C4-2B (cell line): ENCODE measurements around the gene FOXD1.
"Not testable (repeated sequence)": the region's sequence is repeated elsewhere in the genome, so short reads cannot be mapped to it uniquely, and the experiment has no call there.

Experiments used
- H3K27ac ChIP-seq: fragments of 450-650 bp; 2 replicates; pipeline ENCODE4 v1.5.1; 2017
- ZFX ChIP-seq: fragments of 450-650 bp; IDR thresholded peaks from 2 replicates; pipeline ENCODE4 v1.6.1; 2017
- TF ChIP-seq, protein P1 (sequence below): fragments of 450-650 bp; conservative IDR thresholded peaks from 2 replicates; pipeline ENCODE4 v1.5.1; 2017; ENCODE audit warnings: mild to moderate bottlenecking

Gene FOXD1

DNA sequence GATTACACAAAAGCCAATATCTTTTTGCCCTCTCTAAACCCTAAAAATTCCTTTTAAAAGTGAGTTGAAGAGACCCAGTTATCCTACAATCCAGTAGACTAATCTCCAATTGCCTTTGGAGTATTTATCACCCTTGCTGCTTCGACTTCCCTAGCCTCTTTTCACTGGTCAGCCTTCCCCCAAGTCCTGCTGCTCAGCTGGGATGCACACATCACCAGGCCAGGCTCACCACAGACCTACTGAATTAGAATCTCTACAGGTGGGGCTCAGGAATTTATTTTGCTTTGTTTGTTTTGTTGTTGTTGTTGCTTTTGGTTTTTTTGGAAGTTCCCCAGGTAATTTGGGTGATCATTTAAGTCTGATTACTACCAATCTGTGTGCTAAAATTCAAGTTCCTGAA is 11.6 kb upstream of the FOXD1 start:
- TF ChIP-seq, protein P1, sequence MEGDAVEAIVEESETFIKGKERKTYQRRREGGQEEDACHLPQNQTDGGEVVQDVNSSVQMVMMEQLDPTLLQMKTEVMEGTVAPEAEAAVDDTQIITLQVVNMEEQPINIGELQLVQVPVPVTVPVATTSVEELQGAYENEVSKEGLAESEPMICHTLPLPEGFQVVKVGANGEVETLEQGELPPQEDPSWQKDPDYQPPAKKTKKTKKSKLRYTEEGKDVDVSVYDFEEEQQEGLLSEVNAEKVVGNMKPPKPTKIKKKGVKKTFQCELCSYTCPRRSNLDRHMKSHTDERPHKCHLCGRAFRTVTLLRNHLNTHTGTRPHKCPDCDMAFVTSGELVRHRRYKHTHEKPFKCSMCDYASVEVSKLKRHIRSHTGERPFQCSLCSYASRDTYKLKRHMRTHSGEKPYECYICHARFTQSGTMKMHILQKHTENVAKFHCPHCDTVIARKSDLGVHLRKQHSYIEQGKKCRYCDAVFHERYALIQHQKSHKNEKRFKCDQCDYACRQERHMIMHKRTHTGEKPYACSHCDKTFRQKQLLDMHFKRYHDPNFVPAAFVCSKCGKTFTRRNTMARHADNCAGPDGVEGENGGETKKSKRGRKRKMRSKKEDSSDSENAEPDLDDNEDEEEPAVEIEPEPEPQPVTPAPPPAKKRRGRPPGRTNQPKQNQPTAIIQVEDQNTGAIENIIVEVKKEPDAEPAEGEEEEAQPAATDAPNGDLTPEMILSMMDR: no peak
- TF ChIP-seq ZFX: no peak
- no peak overlapping the region for H3K27ac ChIP-seq

DNA sequence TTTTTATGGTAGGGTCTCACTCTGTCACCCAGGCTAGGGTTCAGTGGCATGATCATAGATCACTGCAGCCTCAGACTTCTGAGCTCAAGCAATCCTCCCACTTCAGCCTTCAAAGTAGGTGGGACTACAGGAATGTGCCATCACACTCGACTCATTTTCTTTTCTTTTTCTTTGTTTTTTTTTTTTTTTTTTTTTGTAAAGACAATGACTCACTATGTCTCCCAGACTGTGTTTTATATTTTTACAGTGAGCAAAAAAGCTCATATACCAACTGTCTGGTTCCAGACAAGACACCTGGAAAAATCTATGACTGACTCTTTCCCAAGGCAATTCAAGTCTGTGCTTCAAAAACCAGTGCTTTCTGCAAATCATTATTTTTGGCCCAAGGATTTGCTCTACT is 10.8 kb upstream of the FOXD1 start:
- no peak for TF ChIP-seq ZFX
- TF ChIP-seq, protein P1: no peak
- no peak overlapping the region for H3K27ac ChIP-seq

DNA sequence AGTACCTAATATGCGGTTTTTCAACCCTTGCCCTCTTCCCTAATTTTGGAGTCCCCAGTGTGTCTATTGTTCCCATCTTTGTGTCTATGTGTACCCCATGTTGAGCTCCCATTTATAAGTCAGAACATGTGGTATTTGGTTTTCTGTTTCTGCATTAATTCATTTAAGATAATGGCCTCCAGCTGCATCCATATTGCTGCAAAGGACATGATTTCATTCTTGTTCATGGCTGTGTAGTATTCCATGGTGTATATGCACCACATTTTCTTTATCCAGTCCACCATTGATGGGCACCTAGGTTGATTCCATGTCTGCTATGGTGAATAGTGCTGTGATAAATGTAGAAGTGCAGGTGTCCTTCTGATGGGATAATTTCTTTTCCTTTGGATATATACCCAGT is 7.9 kb upstream of the FOXD1 start:
- H3K27ac ChIP-seq: not testable (repeated sequence)

DNA sequence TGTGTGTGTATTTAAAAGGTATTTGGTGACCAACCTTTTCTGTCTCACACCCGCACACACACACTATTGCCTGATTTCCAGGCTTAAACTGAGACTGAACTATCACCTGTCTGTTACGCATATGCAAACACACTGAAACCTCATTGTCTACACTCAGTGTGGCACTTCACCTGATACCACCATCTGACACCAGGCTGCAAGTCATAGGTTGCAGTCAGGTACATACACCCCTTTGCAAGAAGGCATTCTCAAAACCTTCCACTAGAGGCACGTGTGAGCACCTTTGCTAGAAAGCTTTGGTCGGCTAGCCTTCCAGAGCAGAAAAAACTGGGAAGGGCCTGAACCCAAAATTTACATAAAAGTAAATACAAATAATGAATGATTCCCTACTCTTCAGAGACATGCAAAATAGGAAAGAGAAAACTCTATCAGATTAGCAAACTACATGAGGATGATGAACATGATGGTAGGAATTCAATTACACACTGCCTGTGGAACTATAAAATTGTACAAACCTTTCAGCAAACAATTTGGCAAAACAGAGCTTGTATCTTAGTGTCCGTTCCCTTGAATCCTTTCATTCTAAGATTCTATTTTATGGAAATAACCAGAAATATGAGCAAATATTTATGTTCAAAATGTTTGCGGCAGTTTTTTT is 5.9 kb upstream of the FOXD1 start:
- no peak overlapping the region for H3K27ac ChIP-seq
- TF ChIP-seq, protein P1: peak; percentile 94
- no peak for TF ChIP-seq ZFX

DNA sequence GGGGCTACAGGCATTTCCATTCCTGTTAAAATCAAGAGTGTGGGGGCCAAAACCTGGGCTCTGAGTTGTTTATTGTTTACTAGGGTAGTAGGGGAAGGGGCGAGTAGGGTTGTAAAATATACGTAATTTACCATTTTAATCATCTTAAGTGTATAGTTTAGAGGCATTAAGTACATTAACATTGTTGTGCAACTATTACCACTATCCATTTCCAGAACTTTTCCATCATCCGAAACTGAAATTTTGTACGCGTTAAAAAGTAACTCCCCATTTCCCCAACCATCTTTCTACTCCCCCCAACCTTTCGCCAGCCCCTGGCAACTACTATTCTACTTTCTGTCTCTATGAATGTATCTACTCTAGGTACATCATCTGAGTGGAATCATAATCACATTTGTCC is 3.6 kb upstream of the FOXD1 start:
- no peak overlapping the region for H3K27ac ChIP-seq
- TF ChIP-seq, protein P1: no peak
- no peak for TF ChIP-seq ZFX

DNA sequence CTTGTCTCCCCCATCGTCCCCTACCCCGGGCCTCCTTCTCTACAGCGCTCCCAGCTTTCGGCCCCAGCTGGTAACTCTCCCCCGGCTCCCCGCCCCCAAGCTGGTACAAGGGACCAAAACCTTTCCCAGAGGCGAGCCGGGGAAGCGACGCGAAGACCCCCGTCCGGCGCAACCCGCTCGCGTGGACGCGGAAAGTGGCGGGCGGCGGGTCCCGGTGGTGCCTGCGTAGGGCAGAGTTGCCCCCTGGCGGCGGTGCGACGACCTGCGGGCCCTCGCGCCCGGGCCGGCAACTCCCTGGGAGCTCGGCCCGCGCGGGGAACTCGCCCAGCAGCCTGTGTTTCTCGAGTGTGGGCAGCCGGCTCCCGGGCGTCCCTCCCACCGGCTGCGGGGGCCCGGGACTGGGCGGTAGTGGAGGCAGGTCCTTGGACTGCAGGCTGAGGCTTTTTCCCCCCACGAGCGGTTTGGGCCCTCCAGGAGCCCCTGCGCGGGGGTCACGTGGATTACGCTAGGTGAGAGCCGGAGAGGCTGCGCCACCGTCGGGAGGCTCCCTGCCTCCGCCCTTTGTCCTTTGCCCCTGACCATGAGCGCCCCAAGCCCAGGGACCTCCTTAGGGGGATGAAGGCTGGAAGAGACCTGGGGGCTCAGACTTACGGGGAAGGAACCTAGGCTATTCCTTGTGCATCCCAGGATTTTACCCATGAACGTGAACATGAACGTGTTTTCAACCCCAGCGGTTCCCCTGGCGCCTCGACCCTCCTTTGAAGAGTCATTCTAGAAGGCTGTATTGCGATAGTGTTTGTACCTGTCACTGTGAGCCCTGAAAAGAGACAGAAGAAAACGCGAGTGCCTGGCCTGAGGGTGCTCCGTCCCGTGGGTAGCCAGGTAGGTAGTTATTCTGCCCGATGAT is 2.9 kb upstream of the FOXD1 start:
- H3K27ac ChIP-seq: no peak overlapping the region
- TF ChIP-seq, protein P1: peak; percentile 98
- no peak for TF ChIP-seq ZFX

DNA sequence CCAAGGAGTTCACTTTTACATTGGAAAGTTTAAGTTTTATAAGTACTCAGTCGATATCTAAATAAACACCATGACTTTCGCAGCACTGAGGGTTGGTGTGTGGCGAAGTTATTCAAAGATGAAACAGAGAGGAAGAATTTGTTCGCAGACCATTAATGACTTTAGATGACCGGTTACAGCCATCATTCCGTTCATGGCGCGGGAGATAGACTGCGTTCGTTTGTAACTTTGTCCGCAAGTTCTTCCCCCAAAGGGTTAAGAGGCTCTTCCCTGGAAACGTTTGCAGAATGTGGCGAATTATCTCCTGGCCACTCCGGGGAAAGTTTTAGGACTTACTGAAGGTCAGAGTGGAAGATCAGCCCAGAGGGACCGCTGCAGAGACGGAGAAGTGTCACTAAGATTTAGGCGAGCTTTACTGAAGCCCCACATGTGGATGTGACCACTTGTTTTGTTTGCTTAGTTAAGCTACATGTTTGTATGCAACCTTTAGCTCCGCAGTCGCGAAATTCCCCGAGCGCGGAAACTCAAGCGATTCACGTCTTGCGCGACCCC is 2.2 kb upstream of the FOXD1 start:
- H3K27ac ChIP-seq: no peak overlapping the region
- no peak for TF ChIP-seq ZFX
- TF ChIP-seq, protein P1: 0 out of 2 replicates have a peak, but pooled peaks have one; percentile 39
